Endothelial cell of hepatic sinusoid (primary cell): ENCODE measurements around the gene EGR2.
"Not testable (repeated sequence)": the region's sequence is repeated elsewhere in the genome, so short reads cannot be mapped to it uniquely, and the experiment has no call there.

ENCODE experiments used
- in situ Hi-C: cut with HindIII; loops from 2 replicates; pipeline ENCODE4 v1.10.0; 2017; ENCODE audit warnings: low sequenced_read_pairs

EGR2 gene

DNA sequence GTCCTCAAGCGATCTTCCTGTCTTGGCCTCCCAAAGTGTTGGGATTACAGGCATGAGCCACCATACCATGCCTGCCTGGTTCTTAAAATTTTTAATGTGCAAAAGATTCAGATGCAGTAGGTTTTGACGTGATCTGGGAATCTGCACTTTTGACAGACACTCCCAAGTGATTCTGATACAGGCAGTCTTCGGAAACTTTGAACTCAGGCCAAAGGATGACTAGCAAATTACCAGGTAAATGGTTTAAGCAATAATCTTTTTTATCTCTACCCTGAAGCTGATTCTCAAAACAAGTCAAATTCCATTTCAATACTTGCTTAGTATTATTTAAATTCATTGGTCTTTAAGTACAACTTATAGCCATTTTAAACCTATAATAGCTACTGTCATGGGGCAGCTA, 14.3 kb downstream of the EGR2 start:
- in situ Hi-C loops = no loop called here

DNA sequence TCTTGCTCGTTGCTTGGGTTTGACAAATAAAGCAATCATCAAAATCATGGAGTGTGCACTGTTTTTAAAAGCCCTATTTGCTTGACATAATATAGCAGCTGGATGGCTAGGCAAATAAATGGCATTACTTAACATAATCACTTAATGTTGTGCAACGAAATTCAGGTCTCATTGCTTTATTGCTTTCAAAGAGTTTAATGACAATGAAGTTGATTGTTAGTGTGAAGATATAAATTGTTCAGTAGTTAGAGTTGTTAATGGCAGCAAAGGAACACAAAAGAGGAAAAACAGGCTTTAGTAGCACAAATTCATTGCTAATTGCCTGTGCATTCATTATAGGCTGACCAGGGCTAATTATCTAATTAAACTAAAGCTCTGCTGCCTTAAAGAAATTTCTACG, 19.3 kb downstream of the EGR2 start:
- in situ Hi-C loops = no loop called here

DNA sequence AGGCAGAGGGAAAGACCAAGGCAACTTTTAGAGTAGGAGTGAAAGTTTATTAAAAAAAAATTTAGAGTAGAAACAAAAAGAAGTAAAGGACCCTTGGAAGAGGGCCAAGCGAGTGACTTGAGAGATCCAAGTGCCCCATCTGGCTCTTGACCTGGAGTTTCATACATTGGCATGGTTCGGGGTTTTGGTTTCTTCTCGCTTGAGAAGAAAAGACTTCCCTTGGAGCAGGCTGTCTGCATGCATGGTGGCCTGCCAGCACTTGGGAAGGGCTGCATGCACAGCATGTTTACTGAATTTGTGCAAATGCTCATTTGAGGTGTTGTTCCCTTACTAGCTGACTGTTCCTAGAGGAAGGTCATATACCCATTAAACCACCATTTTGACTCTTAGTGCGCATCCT, 20.4 kb downstream of the EGR2 start:
- in situ Hi-C loops = no loop called here

DNA sequence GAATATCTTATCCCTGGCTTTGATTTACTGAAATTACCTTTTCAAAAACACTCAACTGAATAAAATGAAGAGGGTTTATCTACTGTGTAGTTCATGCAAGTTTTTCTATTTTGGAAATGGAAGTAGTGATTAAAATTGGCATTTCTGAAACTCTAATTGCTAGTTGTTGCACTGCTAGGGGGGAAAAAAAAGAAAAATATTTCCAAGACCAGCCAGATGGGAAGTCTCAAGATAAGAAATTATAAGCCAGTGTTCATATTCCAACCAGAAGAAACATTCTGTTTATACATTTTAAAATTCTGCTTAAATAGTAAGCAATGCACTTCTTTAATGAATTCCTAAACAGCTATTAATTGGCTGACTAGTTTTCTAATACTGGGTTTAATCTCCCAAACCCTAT, 21.1 kb downstream of the EGR2 start:
- in situ Hi-C loops = no loop called here

DNA sequence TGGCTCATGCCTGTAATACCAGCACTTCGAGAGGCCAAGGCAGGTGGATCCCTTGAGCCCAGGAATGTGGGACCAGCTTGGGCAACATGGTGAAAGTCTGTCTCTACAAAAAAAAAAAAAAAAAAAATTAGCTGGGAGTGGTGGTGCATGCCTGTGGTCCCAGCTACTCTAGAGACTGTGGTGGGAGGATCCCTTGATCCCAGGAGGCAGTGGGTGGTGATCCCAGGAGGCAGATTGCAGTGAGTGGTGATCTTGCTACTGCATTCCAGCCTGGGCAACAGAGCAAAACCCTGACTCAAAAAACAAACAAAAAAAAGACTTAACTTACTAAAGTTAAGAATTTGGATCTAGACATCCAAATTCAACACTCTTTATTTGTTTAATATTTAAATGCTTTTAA, 21.9 kb downstream of the EGR2 start:
- in situ Hi-C loops = no loop called here

DNA sequence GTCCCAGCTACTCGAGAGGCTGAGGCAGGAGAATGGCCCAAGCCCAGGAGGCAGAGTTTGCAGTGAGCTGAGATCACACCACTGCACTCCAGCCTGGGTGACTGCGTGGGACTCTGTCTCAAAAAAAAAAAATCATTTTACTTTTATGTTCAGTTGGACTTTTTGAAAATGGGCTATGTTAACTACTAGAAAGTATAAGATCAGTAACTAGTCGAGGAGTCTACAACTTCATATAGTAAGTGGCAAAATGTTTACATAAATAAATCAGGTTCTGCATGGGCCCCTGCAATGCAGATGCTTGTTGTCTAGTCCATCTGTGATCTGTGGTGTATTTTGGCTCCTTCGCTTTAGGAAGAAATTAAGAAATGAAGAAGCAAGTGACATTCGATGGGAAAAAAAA, 23.9 kb downstream of the EGR2 start:
- in situ Hi-C loops = no loop called here

DNA sequence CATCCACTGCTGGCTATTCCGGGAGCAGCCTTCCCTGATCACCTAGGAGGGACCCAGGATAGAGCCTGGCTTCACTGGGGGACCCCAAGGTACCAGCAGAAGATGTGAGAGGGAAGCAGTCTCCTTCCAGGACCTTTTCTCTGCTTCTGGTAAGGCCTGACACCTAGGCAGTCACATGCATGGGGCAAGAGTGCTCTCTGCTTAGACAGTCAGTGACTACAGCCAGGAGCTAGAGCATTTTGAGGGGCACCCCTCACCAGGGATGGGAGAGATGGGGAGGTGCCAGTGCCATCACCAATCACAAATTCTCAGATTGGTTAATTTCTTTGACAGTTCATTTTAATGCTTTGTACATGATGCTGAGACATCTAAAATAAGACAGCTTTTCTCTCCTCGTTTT, 25.6 kb downstream of the EGR2 start:
- in situ Hi-C loops = no loop called here

DNA sequence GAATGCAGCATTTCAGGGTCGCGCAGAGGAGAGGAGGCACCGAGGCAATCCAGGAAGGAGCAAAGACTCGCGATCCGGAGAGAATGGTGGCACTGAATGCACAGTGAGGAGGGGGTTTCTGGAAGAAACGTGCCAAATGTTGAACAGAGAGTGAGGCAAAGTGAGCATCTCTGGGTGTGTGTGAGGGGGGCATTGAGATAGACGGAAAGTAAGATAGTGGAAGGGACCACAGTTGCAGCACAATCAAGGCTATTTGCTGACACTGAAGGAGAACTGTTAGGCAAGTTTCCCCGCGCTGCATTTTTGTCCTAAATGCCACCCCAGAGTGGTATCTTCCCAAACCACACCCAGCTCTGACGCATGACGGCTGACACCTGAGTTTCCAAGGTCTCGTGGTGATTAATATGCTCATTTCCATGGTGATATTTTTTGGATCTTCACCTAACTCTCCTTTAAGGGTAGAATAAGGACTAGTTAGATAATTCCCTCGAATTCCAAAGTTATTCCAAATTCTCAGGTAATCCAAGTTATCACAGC, 26.1 kb downstream of the EGR2 start:
- in situ Hi-C loops = no loop called here

DNA sequence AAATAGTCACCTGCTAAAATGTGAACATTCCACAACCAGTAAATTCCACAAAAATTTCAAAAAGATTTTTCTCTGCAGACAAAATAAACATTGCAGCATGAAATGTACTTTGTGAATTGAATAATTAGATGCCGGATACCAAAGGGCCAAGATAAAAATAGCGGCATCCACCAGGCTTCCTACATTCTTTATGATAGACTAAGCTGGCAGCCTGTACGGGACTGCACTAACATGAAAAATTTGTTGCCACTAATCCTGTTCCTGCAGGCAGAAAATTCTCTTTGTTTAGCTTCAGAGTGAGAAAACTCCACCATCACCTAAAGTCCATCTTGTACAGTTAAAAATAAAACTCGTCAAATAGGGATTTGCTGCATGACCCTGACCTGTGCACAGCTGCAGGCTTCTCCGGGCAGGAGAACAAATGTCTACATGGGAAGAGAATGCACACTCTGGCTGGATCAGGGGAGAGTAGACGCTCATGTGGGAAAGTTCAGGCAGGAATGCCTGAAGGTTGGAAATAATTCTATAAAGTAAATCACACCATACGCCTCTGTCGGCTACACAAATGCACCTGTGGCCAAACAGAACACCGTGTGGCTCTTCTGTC, 27.2 kb downstream of the EGR2 start:
- in situ Hi-C loops = no loop called here

DNA sequence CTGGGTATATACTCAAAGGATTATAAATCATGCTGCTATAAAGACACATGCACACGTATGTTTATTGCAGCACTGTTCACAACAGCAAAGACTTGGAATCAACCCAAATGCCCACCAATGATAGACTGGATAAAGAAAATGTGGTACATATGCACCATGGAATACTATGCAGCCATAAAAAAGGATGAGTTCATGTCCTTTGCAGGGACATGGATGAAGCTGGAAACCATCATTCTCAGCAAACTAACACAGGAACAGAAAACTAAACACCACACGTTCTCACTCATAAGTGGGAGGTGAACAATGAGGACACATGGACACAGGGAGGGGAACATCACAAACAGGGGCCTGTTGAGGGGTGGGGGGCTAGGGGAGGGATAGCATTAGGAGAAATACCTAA, 27.9 kb downstream of the EGR2 start:
- in situ Hi-C loops = not testable (repeated sequence)

DNA sequence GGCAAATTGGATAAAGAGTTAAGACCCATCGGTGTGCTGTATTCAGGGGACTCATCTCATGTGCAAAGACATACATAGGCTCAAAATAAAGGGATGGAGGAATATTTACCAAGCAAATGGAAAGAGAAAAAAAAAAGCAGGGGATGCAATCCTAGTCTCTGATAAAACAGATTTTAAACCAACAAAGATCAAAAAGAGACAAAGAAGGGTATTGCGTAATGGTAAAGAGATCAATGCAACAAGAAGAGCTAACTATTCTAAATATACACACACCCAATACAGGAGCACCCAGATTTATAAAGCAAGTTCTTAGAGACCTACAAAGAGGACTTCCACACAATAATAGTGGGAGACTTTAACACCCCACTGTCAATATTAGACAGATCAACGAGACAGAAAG, 31.6 kb downstream of the EGR2 start:
- in situ Hi-C loops = not testable (repeated sequence)

DNA sequence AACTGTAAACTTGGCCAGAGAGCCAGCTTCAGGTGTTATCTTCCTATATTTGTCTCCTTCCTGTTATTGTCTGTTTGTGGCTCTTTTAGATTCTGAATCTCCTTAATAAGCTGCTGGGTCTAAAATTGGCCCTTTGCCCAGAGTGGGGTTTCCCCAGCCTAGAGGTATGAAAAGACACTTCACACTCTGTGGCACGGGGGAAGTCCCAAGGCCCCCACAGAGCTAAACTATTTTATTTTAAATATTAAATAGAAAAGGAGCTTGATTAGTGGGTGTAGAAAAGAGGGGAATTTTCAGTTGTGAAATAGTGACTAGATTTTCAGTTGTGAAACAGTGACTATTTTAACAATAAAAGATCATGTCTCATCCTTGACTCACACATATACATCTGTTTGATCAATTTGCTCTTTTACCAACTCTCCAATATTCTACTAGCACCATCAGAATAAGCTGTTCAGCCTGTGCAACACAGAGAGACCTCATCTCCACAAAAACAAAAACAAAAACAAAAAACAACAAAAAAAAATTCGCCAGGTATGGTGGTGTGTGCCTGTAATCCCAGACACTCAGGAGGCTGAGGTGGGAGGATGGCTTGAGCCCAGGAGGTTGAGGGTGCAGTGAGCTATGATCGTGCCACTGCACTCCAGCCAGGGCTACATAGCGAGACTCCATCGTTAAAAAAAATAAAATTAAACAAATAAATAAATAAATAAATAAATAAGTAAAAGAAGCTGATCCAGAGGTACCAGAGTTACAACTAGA, 36.5 kb downstream of the EGR2 start:
- in situ Hi-C loops = no loop called here

DNA sequence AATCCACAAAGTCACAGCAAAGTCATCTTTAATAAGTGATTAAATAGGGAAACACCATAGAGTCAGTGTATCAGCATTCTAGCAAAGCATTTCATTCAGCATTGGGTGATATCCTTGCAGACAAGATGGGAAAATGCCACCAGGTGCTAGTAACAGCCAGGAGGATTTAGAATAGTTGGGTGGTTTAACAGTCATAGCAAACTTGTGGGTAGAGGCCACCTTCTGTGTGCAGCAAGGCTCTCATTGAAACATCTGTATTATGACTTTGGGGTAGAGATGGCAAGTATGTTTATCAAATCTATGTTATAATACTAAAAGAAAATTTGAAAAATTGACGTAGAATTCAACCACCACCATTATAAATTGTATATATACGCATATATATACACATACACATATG, 38.0 kb downstream of the EGR2 start:
- in situ Hi-C loops = no loop called here

DNA sequence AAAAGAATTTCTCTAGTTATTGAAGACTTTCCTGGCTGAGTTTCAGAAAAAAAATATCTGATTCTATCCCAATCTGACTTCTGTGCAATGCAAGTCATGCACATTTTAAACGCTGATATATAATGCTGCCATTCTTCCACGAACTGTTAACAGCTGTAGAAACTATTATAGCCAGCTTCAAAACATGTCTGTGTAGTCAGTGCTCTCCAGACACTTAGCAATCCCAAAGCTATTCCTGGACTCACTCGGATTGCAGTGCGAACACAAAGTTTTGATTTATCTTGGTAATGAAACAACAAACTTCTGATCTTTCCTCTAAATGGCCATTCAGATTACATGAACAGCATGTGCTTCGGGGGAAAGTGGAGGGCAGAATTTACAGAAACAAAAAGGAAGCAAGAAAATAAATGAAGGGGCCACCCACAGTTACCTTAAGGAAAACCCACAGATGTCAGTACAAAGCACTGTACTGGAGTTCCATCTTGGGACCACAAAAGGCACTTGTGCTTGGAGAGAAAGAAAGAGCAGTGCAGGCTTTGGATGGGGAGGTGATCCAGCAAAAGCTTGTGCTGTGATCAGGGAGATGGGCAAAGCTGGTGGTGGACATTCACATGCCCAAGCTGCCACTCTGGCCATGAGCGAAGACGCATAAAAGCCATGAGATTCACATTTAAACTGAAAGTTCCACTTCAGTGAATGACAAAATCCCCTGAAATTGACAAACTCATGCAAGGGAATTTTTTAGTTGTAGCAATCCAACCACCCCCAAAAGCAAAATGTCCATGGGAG, 43.8 kb downstream of the EGR2 start:
- in situ Hi-C loops = no loop called here

DNA sequence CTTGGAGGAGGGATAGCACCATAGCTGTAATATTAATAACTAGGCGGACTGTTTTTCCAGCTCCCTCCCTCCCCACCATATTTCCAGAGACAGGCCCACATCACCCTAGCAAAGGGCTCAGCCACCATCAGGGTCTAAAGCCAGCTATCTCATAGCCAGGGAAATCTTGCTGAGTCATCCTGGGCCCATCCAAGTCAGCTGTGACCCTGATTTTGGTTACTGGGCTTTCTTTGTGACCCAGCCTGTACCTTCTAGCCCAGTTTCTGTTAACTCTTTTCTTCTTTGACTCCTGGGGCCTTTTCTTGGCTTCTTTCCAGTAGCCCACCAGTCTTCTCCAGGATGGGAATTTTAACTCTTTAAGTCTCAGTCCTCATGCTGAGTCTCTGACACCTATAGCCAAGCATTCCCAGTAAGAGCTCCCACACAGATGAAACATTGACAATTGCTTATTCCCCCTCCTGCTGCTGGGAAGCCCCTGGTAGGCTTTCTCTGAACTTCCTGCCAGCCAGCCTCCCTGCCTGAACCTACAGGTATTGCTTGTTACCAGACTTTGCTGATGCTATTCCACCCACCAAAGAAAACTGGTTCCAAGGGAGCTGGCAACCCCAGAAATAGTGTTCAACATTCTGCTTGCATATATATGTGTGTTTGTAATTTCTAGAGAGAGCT, 46.5 kb downstream of the EGR2 start:
- in situ Hi-C loops = no loop called here

DNA sequence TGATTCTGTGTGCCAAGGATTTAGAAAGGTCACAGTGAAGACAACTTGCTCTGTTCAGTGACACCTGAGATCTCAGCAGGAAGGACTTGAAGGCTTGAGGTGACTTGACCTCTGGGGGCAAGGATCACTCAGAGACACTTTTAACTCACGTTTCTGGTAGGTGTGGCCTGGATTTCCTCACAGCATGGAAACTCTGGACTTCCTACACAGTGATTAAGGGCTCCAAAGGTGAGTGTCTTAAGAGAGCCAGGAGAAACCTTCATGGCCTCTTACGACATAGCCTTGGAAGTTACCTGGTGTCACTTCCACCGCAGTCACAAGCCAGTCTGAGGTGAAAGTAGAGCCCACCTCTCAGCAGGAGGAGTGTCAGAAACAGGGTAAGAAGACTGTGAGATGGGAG, 49.8 kb downstream of the EGR2 start:
- in situ Hi-C loops = no loop called here

DNA sequence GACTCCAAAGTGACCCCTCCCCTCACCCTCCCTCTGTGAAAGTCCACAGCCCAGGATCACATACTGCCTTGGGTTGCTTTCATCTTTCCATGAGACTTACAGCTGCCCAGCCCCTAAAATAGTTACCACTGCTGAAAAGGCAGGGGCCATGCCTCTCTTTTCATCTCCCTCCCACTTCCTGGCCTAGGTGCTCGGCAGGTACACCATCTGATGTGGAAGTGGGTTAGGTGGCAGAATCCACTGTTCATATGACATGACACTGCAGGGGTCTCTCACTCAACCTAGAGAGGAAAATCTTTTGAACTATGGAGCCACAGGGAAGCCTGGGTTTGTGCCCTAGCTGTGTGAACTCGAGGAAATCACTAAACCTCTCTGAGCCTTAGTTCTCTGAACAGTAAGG, 50.4 kb downstream of the EGR2 start:
- in situ Hi-C loops = no loop called here

DNA sequence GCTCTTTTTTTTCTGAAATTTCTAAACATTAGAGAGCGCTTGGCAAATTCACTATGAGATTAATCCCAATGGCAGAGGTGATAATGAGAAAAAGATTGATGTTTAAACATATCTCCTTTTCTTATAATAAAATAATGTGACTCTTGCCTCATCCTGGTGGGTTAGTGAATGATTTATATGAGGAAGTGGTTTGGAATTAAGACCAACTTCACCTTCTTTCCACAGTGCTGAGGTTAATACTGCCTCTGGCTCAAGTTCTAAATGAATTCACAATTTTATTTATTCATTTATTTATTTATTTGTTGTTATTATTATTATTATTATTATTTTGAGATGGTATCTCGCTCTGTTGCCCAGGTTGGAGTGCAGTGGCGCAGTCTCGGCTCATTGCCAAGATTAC, 52.2 kb downstream of the EGR2 start:
- in situ Hi-C loops = no loop called here

DNA sequence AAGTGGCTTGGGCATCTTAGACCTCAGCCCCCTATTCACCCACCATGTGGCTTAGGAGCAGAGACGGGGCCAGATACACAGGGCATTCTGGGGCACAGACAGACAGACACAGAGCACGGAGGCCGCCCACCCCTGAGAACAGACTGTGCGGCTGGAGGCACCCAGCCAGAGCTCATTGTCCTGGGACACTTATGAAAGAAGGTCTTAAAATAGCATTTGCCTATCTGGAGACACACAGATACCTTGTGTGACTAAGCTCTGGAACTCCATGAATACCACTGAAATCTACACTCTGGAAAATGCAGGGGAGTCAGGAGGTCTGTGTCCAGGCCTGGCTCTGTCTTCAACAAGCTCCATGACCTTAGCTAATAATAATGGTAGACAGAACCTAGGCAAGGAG, 53.0 kb downstream of the EGR2 start:
- in situ Hi-C loops = no loop called here
